HEK293 (cell line): ENCODE measurements around the gene GCSH.

ENCODE experiments used
- ZNF121 ChIP-seq: fragments of 450-650 bp; formaldehyde crosslinking; IDR thresholded peaks from 2 replicates; pipeline ENCODE4 v1.5.1; 2016; ENCODE audit warnings: missing biosample characterization, missing genetic modification characterization
- ZNF169 ChIP-seq: fragments of 450-650 bp; formaldehyde crosslinking; IDR thresholded peaks from 2 replicates; pipeline ENCODE4 v1.5.1; 2016; ENCODE audit warnings: missing biosample characterization, missing genetic modification characterization
- ZNF311 ChIP-seq: fragments of 450-650 bp; formaldehyde crosslinking; IDR thresholded peaks from 2 replicates; pipeline ENCODE4 v1.5.1; 2017; ENCODE audit warnings: missing biosample characterization, missing genetic modification characterization, borderline replicate concordance
- ZNF350 ChIP-seq: fragments of 450-650 bp; formaldehyde crosslinking; IDR thresholded peaks from 2 replicates; pipeline ENCODE4 v1.5.0; 2017; ENCODE audit warnings: missing biosample characterization, mild to moderate bottlenecking, missing genetic modification characterization
- ZNF354C ChIP-seq: fragments of 450-650 bp; formaldehyde crosslinking; IDR thresholded peaks from 2 replicates; pipeline ENCODE4 v1.5.1; 2016; ENCODE audit warnings: missing biosample characterization, missing genetic modification characterization, low read depth, borderline replicate concordance
- ZNF48 ChIP-seq: fragments of 450-650 bp; formaldehyde crosslinking; IDR thresholded peaks from 2 replicates; pipeline ENCODE4 v1.5.1; 2016; ENCODE audit warnings: missing biosample characterization, missing genetic modification characterization
- ZNF670 ChIP-seq: fragments of 450-650 bp; formaldehyde crosslinking; IDR thresholded peaks from 2 replicates; pipeline ENCODE4 v1.5.1; 2016; ENCODE audit warnings: missing biosample characterization, missing genetic modification characterization, low read depth
- TF ChIP-seq, protein P1 (sequence below): fragments of 450-650 bp; formaldehyde crosslinking; IDR thresholded peaks from 2 replicates; pipeline ENCODE4 v1.5.1; 2016; ENCODE audit warnings: missing biosample characterization, missing genetic modification characterization

DNA sequence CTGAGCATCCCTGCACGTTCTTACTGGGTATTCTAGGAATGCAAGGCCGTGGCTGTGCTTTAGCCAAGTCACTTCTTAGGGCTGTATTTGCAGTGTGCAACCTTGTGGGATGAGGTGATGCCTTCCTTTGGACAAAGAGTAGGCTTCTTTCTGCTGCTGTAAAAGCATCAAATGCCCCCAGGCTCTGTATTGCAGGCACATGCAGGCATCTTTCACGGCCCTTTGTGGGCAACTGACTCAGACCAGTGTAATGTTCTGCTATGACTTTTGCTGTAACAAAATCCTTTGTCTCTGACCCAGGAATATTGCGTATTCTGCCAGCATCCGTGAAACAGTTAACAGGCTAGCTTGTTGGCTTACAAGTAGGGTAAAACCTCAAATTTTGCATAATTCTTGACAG lies 30.9 kb upstream of the GCSH start:
- no peak for TF ChIP-seq ZNF354C
- TF ChIP-seq ZNF121 (tag by site-specific recombination): no peak
- no peak for TF ChIP-seq ZNF350 (tag by site-specific recombination)
- TF ChIP-seq ZNF670: no peak
- TF ChIP-seq, protein P1, sequence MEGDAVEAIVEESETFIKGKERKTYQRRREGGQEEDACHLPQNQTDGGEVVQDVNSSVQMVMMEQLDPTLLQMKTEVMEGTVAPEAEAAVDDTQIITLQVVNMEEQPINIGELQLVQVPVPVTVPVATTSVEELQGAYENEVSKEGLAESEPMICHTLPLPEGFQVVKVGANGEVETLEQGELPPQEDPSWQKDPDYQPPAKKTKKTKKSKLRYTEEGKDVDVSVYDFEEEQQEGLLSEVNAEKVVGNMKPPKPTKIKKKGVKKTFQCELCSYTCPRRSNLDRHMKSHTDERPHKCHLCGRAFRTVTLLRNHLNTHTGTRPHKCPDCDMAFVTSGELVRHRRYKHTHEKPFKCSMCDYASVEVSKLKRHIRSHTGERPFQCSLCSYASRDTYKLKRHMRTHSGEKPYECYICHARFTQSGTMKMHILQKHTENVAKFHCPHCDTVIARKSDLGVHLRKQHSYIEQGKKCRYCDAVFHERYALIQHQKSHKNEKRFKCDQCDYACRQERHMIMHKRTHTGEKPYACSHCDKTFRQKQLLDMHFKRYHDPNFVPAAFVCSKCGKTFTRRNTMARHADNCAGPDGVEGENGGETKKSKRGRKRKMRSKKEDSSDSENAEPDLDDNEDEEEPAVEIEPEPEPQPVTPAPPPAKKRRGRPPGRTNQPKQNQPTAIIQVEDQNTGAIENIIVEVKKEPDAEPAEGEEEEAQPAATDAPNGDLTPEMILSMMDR (tag by site-specific recombination): no peak
- no peak for TF ChIP-seq ZNF169 (tag by site-specific recombination)
- no peak for TF ChIP-seq ZNF48 (tag by site-specific recombination)
- no peak for TF ChIP-seq ZNF311 (tag by site-specific recombination)
